WI38 (cell line): ENCODE data around the gene MYO15A.

Experiments used
- H3K4me3 ChIP-seq: 2 replicates; pipeline ENCODE4 v1.5.1; 2011; ENCODE audit warnings: low read depth, mild to moderate bottlenecking, control low read depth, low read length
- TF ChIP-seq, protein P1 (sequence below): IDR thresholded peaks from 2 replicates; pipeline ENCODE4 v1.5.1; 2012; ENCODE audit warnings: low read depth, mild to moderate bottlenecking, control low read depth, low read length

MYO15A gene

DNA sequence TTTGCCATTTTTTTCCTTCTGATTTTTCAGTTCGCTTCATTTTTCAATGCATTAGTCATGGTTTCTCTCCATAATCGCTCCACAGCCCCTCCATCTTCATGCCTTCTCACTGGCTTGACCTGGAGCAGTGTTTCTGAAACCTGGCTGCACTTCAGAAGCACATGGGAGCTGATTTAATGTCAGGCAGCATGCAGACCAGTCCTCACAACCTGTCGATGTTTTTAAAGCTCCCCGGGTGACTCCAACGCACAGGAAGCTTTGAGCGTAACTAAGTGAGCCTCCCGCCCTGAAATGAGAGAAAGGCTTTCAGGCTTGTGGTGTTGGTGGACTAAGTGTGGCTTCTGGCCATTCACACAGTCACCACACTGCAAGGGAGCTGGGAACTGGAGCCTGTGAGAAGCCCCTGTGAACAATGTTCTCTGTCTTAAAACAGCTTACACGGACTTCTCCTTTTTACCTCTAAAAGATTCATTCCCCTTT lies 37.7 kb upstream of the MYO15A start:
- TF ChIP-seq, protein P1, sequence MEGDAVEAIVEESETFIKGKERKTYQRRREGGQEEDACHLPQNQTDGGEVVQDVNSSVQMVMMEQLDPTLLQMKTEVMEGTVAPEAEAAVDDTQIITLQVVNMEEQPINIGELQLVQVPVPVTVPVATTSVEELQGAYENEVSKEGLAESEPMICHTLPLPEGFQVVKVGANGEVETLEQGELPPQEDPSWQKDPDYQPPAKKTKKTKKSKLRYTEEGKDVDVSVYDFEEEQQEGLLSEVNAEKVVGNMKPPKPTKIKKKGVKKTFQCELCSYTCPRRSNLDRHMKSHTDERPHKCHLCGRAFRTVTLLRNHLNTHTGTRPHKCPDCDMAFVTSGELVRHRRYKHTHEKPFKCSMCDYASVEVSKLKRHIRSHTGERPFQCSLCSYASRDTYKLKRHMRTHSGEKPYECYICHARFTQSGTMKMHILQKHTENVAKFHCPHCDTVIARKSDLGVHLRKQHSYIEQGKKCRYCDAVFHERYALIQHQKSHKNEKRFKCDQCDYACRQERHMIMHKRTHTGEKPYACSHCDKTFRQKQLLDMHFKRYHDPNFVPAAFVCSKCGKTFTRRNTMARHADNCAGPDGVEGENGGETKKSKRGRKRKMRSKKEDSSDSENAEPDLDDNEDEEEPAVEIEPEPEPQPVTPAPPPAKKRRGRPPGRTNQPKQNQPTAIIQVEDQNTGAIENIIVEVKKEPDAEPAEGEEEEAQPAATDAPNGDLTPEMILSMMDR, result no peak
- peak overlapping the region; percentile 26 for H3K4me3 ChIP-seq

DNA sequence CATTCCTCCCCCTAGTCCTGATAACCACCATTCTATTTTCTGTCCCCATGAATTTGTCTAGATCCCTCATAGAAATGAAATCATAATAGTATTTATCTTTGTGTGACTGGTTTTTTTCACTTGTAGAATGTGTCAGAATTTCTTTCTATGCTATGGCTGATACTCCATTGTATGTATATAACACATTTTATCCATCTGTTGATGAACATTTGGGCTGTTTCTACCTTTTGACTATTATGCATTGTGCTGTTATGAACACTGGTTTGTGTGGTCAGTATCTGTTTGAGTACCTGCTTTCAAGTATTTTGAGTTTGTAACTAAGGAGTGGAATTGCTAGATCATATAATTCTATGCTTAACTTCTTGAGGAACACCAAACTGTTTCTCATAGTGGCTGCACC lies 36.8 kb upstream of the MYO15A start:
- TF ChIP-seq, protein P1, result no peak
- H3K4me3 ChIP-seq, result no peak overlapping the region

DNA sequence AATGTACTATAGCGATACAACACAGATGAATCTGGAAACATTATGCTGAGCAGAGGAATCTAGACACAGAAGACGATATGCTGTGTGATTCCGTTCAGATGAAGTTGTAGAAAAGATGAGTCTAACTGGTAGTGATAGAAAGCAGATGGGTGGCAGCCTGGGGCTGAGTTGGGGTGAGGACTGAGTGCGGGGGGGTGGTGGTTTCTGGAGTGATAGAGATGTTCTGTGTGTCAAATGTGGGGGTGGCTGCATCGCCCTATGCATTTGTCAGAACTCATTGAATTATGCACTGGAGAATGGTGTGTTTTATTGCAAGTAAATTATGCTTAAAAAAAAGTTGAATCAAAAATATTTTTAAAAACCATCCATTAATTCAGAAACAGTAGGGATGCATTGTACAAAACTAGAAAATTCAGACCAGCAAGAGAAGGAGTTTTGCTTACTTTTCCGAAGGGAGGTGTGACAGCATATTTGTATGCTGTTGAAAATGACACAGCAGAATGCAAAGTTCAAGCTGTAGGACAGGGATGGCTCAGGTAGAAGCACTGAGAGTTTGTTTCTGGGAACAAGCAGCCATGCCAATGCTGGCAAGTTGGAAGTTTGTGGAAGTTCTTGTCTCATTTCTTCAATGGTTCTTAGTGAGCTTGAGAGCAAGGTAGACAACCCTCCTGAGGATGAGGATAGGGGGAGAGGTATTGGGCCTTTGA lies 33.8 kb upstream of the MYO15A start:
- no peak overlapping the region for H3K4me3 ChIP-seq
- TF ChIP-seq, protein P1, result no peak

DNA sequence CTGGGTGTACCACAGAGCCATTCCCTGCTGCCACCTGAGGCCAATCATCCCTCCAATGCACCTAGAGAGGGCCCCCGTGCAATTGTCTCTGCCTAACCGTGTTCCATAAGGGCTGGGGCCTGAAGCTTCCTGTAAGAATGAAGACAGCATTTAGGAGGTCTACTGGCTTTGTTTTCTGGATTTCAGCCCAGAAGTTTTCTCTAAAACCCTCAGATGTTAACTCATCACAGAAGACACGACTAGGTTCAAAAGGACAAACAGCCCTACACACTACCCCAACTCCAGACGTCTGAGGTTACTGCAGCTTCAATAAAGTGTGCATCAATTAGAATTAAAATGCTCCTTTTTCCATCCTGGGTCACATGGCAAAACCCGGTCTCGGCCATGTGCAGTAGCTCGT lies 31.6 kb upstream of the MYO15A start:
- TF ChIP-seq, protein P1, result no peak
- no peak overlapping the region for H3K4me3 ChIP-seq

DNA sequence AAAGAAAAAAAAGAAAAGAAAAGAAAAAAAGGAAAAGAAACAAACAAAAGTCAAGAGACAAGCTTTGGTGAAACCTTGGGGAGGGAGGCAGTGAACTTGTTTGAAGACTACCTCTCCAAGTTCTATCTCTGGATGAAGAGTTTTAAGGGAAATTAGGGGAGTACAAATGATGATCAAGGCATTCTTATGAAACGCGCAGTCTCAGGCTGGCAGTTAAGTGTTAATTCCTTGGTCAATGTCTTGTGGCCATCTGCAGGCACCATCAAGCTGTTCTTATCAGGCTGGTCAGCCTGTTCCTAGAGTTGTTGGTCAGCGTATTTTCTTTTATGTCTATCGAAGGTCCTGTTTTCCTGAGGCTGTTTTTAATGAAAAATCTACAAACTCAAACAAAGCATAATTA lies 29.0 kb upstream of the MYO15A start:
- no peak overlapping the region for H3K4me3 ChIP-seq
- TF ChIP-seq, protein P1, result no peak

DNA sequence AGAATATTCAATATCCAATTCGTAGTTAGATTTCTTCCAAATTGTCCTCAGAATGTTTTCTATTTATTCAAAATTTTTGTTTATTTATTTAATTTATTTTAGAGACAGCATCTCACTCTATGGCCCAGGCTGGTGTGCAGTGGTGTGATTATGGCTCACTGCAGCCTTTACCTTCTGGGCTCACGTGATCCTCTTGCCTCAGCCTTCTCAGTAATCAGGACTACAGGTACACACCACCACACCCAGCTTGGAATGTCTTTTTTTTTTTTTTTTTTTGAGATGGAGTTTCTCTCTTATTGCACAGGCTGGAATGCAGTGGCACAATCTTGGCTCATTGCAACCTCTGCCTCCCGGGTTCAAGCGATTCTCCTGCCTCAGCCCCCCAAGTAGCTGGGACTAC lies 24.3 kb upstream of the MYO15A start:
- no peak overlapping the region for H3K4me3 ChIP-seq
- TF ChIP-seq, protein P1, result no peak

DNA sequence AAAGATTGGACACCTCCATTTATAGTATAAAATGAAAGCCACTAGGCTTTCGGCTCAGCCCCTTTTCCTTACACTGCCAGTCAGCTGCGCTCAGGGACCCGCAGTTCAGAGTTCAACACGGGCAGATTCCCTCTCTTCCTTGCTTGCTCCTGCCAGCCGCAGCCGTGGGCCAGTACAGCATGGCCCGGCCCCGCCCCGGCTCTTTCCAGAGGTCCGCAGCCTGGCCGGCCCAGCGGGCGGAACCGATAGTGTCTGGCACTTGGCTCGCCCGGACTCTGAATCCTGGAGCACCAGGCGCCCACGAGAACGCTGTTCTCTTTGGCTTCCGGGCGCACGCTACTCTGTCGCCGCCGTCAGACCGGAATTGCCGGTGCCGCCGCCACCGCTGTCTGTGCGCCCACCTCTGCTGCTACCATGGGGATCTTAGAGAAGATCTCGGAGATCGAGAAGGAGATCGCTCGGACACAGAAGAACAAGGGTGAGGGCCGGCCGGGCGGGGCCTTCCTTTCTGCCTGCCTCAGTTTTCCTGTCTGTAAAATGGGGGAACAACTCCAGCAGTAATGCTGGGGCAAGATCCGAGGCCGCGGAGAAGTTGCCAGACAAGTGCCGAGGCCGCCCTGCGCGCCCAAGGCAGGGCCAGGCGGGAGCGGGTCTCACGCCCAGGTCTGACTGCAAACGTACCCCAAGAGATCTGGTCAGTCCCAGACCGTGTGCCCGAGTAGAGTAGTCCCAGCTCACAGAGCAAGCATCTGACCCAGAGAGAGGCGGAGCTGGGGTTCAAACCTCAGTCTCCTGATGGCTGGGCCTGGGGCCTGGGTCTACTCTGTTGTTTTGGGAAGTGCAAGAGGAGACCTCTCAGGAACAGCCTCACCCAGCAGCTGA lies 20.7 kb upstream of the MYO15A start, which contains the start of gene DRG2:
TSS of gene DRG2 (plus strand) at position 339 of the 882 bp plus-strand sequence. CDS start at position 415, 76 bp downstream.
- peak within 1 kb of the TSS; percentile 99 for H3K4me3 ChIP-seq
- TF ChIP-seq, protein P1, result no peak
